GM21447 (cell line): ENCODE data around the gene RAPGEF3.

Source experiments
- ATAC-seq: cut with Tn5 transposase; IDR thresholded peaks from one replicate; pipeline ENCODE4 v1.9.1; 2021; ENCODE audit not compliant: unreplicated experiment

The RAPGEF3 gene

GRCh38 chr12:47758834-47759690 is at the start of gene RAPGEF3:
Gene RAPGEF3, minus strand, starts transcription at chr12:47758880. Its CDS starts 324 bp downstream, at chr12:47758556.
- peak; percentile 46 for ATAC-seq

GRCh38 chr12:47808050-47808449 is 49.4 kb upstream of the RAPGEF3 start:
- ATAC-seq, result peak; percentile 41

GRCh38 chr12:47807338-47807737 is 48.7 kb upstream of the RAPGEF3 start:
- no peak for ATAC-seq

GRCh38 chr12:47805417-47805816 is 46.7 kb upstream of the RAPGEF3 start:
- ATAC-seq, result no peak

- no peak for ATAC-seq
Measured at GRCh38 chr12:47804171-47804570, 45.5 kb upstream of the RAPGEF3 start.

- ATAC-seq, result no peak
Measured at GRCh38 chr12:47803191-47803875, 44.7 kb upstream of the RAPGEF3 start.

GRCh38 chr12:47802312-47802711 is 43.6 kb upstream of the RAPGEF3 start:
- no peak for ATAC-seq

- ATAC-seq, result no peak
Measured at GRCh38 chr12:47801904-47802246, 43.2 kb upstream of the RAPGEF3 start.

- no peak for ATAC-seq
Measured at GRCh38 chr12:47801170-47801903, 42.7 kb upstream of the RAPGEF3 start.

GRCh38 chr12:47800582-47800981 is 41.9 kb upstream of the RAPGEF3 start:
- no peak for ATAC-seq

- ATAC-seq, result no peak
Measured at GRCh38 chr12:47799357-47799955, 40.8 kb upstream of the RAPGEF3 start.

GRCh38 chr12:47798382-47798948 is 39.8 kb upstream of the RAPGEF3 start:
- ATAC-seq, result no peak

- peak; percentile 62 for ATAC-seq
Measured at GRCh38 chr12:47797441-47797840, 38.8 kb upstream of the RAPGEF3 start.

GRCh38 chr12:47795814-47796411 is 37.2 kb upstream of the RAPGEF3 start:
- no peak for ATAC-seq

GRCh38 chr12:47795121-47795813 is 36.6 kb upstream of the RAPGEF3 start:
- no peak for ATAC-seq

GRCh38 chr12:47794679-47795078 is 36.0 kb upstream of the RAPGEF3 start:
- ATAC-seq, result no peak

- ATAC-seq, result no peak
Measured at GRCh38 chr12:47793015-47793681, 34.5 kb upstream of the RAPGEF3 start.

- ATAC-seq, result no peak
Measured at GRCh38 chr12:47791874-47792273, 33.2 kb upstream of the RAPGEF3 start.

GRCh38 chr12:47791351-47791746 is 32.7 kb upstream of the RAPGEF3 start:
- no peak for ATAC-seq
